NCI-H345 (cell line): ENCODE data around the gene TMC3.
"Not testable (repeated sequence)": the region's sequence is repeated elsewhere in the genome, so short reads cannot be mapped to it uniquely, and the experiment has no call there.

ENCODE experiments used
- DNase-seq: peaks from one replicate; lab custom pipeline; 2025; lab: John Stamatoyannopoulos, UW

The TMC3 gene

GRCh38 chr15:81343371-81343770, 30.6 kb downstream of the TMC3 start:
- no peak for DNase-seq

GRCh38 chr15:81341351-81341750, 32.7 kb downstream of the TMC3 start:
- DNase-seq, result no peak

GRCh38 chr15:81339851-81340250, 34.2 kb downstream of the TMC3 start:
- no peak for DNase-seq

GRCh38 chr15:81339321-81339720, 34.7 kb downstream of the TMC3 start:
- no peak for DNase-seq

GRCh38 chr15:81338170-81339007, 35.6 kb downstream of the TMC3 start:
- no peak for DNase-seq

GRCh38 chr15:81337713-81338157, 36.3 kb downstream of the TMC3 start:
- DNase-seq, result no peak

- DNase-seq, result no peak
Observed at GRCh38 chr15:81337241-81337640, 36.8 kb downstream of the TMC3 start.

GRCh38 chr15:81336568-81336967, 37.4 kb downstream of the TMC3 start:
- DNase-seq, result no peak

GRCh38 chr15:81335631-81336030, 38.4 kb downstream of the TMC3 start:
- no peak for DNase-seq

GRCh38 chr15:81334768-81335435, 39.1 kb downstream of the TMC3 start:
- peak; percentile 79 for DNase-seq

- DNase-seq, result no peak
Observed at GRCh38 chr15:81333363-81333762, 40.6 kb downstream of the TMC3 start.

- DNase-seq, result no peak
Observed at GRCh38 chr15:81332326-81332725, 41.7 kb downstream of the TMC3 start.

GRCh38 chr15:81331600-81331999, 42.4 kb downstream of the TMC3 start:
- DNase-seq, result no peak

GRCh38 chr15:81331141-81331540, 42.9 kb downstream of the TMC3 start:
- not testable (repeated sequence) for DNase-seq

GRCh38 chr15:81330366-81331090, 43.5 kb downstream of the TMC3 start:
- DNase-seq, result no peak

GRCh38 chr15:81329446-81329845, 44.6 kb downstream of the TMC3 start:
- no peak for DNase-seq

GRCh38 chr15:81327516-81327915, 46.5 kb downstream of the TMC3 start:
- no peak for DNase-seq

GRCh38 chr15:81326466-81327212, 47.4 kb downstream of the TMC3 start:
- no peak for DNase-seq

- DNase-seq, result peak; percentile 96
Observed at GRCh38 chr15:81323944-81324881, 49.8 kb downstream of the TMC3 start, which contains the start of gene STARD5. STARD5 (minus strand) TSS chr15:81324141; CDS start chr15:81324099, 42 bp downstream.

- no peak for DNase-seq
Observed at GRCh38 chr15:81323559-81323943, 50.5 kb downstream of the TMC3 start.
